Measurements from ENCODE around the gene ZNF710.

ZNF710 gene

DNA sequence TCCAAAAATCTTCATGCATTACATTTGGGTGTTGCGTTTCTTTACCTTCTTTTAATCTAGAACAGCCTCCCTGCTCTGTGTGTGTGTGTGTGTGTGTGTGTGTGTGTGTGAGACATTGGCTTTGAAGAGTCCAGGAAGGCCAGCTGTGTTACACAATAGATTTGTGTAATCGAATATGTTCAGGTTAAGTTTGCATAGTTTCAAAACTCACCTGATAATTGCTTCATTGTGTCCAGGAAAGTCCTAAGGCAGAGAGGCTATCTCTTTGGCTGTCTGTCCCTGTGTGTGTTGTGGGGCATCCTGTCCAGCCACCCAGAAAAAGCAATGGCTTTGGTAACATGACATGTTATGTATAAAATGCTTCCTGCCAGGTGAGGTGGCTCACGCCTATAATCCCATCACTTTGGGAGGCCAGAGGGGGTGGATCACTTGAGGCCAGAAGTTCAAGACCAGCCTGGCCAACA is 37.5 kb downstream of the ZNF710 start:
- DNase-seq (ENCODE audit: low spot score), result no peak

DNA sequence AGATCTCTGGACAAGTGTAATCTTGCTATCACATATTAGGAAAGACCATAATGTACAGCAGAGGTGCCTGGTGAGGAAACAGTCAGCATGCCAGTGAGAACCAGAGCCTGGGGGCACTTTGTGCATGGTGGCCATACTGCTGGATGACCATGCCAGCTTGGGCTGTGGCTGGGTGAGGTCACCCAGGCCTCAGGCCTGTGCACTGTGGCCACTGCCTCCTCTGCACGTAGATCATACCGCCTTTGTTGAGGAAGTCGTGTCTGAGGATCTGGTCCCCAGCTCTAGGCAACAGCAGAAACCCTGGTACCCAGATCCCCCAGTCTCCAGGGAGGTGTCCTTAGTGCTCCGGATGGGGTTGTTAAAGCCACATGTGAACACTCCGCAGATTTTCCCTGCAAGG is 38.9 kb downstream of the ZNF710 start:
- DNase-seq (ENCODE audit: low spot score), result no peak

DNA sequence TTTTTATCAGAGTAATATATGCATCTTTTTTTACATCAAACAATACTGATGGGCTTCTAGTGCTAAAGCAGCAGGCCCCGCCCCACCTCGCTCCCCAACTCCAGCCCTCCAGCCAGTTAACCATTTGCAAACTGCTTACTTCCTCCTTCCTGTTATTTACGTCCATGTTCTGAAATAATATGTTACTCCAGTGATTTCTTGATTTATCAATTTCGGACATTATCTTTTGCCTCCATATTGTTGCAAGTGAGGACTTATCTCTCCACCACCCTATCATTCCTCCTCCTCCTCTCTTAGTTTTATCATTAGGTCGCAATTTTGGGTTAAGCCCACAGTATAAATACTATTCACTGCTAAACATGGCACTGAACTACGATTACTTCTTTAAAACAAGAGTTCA is 39.5 kb downstream of the ZNF710 start:
- no peak for DNase-seq (ENCODE audit: low spot score)

DNA sequence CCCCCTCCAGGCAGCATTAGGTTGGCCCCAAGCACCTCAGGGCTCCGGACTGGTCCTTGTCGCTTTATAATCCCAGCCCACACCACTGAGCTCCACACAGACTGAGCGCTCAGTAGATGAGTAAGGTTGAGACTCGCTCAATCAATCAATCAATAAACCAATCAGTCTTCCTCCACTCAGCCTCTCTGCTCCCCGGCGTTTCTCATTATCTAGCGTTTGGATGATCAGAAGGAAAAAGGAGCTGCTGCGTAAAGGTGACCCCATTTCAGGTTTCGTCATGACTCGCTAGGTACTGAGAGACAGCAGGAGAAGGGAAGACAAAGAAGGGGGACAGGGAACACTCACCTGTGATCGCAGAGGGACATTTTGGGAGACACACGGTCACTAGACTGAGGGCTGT is 41.2 kb downstream of the ZNF710 start:
- DNase-seq (ENCODE audit: low spot score), result no peak

DNA sequence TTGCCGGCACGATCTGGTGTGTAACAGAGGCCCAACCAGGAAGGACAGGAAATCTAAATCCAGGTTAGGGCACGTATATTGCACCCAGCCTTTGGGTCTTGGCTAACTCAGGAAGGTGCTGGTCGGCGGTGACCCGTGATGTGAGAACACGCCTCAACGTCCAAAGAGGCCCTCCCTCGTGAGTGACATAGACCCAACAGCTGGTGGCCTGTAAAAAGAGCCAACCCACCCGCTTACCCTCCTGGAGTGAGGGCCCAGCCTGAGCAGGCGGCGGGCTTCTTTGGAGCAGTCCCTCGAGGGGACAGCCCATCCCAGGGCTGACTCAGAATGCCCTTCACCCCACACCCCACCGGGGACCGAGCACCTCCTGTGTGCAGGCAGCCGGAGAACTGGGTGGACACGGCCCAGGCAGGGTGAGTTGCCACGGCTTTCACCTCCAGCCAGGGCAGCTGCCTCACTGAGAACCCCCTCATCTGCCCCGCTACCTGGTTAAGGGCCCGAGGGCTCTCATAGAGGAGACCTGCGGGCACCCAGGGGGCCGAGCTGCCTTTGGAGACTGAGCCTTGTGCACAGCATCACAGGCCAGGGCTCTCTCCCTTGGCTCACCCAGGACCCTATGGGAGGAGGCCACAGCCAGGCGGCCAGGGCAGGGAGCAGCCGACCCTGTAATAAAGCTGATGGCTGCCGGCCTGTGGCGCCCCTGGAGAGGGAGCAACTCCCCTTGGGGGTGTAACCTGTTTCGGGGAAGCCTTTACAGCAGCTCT is 41.8 kb downstream of the ZNF710 start:
- DNase-seq (ENCODE audit: low spot score), result no peak

DNA sequence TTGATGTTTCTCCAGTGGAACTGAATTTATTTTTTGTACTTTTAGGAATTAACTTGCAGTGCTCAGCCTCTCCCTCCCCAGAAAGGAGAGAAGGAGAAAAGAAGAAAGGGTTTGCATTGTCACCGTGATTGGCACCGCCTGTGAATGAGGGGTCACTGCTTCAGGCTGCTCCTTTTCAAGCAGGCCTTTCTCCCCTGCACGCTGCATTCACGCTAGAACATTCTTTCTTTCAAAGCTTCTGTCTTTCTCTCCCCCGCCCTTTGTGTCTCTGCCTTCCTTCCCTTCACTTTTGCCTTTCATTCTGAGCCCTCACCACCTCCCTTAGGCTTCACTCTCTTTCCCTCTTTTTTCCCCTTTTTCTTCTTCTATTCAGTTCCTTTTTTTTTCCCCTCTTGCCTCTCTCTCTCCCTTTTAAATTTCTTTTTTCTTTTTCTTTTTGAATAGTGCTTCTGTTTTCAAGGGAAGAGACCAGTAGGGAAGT is 42.4 kb downstream of the ZNF710 start:
- DNase-seq (ENCODE audit: low spot score), result no peak

DNA sequence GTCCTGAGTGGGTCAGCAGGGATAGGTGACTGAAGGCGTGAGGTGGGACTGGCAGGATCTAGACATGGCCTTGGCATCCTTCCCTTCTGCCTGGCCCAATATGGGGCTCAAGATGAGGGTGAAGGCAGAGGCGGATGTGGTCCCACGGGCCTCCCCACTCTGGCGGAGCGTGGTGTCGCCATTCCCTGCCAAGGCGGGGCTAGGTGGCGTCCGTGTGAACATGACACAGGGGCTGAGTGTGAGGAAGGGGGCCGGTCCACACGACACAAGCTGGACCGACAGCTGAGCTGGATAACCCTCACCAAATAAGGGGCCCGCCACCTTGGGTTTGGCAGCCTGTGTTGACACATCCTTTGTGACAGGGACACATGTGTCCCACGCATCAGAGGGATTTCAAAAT is 43.1 kb downstream of the ZNF710 start:
- no peak for DNase-seq (ENCODE audit: low spot score)

DNA sequence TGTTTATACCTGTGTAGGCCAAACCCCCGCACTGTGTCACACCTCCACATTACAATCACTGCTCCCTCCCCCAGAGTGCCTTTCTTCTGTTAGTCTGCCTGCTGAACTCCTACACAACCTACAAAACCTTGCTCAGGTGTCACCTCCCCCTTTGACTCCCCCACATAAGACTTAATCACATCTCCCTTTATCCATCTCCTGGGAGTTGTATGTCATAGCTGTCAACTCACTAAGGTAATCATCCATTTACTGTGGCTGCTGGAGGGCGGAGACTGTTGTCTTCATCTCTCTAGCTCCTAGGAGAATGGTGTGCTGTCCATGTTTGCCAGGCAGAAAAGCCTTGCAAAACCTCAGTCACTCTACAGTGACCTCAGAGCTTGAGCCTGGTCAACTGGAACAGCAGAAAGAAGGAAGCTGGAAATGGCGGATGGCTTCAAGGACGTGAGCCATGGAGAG is 43.8 kb downstream of the ZNF710 start:
- DNase-seq (ENCODE audit: low spot score), result no peak

DNA sequence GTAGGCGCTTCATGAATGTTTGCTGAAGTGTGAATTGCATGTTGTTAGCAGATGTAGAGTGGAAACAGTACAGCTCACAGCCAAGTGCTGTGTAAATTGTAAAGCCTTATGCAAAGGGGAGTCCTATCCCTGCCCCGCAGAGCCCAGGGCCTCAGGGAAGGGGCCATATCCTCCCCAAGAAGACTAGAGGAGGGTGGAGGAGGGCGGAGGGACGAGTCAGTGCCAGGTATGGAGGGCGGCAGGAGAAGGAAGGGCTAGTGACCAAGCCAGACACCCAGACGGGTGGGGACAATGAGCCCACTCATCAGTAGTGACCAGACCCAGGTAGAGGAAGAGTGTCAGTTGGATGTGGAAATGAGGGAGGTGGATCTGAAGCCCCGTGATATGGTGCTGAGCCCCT is 45.2 kb downstream of the ZNF710 start:
- DNase-seq (ENCODE audit: low spot score), result no peak

DNA sequence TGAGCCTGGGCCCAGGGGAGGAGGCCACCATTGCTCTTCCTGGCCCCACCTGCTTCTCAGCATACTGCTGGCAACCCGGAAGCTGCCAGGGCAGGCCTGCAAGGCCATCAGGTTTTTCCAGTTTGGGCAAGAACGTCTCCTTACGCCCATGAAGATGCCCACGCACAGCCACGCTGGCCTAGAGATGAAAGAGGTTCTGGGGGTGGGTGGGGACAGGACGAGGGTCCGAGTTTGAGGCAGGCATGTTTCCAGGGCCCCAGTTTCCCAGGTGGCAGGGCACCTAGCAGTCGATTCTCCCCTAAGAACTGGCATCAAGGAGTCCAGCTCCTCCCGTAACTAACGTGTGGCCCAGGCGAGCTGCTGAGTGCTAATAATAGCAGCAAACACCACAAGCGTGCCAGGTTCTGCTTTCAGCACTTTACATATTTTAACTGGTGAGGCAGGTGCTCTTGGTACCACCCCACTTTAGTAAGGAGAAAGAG is 45.8 kb downstream of the ZNF710 start:
- DNase-seq (ENCODE audit: low spot score), result no peak

DNA sequence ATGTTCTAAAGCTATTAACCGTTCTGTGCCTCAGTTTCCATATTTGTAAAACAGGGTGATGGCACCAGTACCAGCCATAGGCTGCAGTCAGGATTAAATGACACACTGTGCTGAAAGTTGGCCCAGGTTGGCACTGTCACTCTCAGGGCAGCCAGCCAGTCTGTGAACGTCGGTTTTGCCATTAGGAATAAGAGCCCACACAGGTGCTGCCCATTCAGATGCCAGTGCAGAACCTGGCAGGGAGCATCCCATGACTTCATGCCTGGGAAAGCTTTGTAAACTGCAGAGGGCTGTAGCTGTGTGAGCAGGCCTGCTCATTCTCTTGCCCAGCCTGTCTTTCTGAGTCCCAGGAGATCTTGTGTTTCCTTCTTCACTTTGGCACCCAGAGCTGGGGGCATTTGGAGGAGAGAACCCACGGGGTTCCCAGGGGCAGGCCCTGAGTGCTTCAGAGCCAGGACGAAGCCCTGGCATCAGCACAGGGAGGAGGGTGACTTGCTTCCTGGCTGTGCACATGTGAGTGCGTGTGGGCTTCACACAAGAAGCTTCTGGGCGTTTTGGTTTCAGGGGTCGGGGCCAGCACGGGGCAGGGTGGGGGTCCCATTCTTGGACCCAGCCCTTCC is 46.9 kb downstream of the ZNF710 start:
- DNase-seq (ENCODE audit: low spot score), result no peak

DNA sequence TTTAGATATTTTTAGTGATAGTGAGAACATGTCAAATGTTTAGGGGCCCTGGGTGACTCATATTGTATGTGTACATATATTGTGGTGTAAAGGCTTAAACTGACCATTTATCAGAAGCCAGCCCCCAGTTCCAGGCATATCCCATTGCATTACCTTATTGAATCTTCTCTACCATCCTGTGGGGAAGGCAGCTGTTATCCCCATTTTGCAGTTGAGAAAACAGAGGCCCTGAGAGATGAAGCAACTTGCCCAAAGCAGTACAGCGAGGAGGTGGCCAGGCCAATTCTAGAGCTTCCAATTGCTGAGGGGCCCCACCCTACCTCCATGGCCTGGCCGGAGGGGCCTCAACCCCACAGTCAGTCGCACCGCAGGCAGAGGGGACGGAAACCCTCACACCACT is 47.9 kb downstream of the ZNF710 start:
- DNase-seq (ENCODE audit: low spot score), result no peak

DNA sequence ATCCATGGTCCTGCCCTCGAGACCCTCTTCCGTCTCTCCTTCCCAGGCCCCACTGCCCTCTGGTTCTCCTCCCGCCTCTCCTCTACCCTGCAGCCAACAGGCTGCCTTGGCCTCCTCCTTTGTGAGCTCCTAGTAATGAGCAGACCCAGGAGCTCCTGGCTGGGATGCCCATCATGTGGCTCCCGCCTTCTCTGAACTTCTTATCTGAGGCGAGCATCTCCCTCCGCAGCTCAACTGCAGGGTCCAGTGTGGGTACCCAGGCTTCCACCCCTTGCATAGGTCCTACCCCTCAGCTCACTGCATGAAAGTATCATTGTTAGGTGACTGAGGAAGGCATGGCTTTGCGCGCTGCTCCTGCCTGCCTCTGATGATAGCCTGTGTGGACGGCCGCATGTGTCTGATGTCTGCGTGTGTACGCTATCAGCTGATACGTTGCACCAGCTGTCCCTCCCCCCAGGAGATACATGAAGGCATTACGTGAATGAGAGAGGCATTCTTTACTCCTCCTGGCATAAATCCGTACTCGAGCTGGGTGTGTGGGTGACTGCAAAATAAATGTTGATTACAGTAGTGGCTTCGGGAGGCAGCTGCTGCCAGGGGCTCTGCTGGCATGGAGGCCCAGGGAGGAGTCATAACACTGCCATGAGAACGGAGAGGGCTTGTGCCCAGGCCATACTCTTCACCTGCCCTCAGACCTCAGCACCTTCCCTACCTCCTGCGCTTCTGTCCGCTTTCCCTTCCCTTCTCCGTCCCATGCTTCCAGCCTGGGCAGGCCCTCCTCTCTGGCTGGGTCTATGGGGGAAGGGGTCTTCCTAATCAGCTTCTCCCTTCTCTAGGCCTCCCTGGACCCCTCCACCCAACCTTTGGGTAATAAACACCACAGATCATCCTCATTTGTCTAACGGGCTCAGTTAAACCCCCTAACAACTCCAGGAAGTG is 48.8 kb downstream of the ZNF710 start:
- DNase-seq (ENCODE audit: low spot score), result no peak

DNA sequence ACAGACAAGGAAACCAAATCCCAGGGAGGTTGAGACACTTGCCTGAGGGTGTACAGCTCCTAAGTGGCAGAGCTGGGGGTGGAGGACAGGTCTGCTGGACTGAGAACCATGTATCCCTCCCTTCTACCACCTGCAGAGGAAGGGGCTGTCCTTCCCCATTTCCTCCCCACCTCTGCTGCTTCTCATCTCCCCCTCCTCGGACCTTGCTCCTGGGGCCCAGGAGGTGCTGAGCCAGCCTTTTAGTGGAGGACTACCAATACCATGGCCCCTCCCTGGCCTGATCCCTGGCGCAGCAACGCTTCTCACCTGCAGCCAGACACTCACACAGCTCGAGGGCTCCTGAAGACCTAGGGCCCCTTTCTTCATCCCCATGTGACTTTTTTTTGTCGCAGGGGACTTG is 50.8 kb downstream of the ZNF710 start:
- DNase-seq (ENCODE audit: low spot score), result no peak

DNA sequence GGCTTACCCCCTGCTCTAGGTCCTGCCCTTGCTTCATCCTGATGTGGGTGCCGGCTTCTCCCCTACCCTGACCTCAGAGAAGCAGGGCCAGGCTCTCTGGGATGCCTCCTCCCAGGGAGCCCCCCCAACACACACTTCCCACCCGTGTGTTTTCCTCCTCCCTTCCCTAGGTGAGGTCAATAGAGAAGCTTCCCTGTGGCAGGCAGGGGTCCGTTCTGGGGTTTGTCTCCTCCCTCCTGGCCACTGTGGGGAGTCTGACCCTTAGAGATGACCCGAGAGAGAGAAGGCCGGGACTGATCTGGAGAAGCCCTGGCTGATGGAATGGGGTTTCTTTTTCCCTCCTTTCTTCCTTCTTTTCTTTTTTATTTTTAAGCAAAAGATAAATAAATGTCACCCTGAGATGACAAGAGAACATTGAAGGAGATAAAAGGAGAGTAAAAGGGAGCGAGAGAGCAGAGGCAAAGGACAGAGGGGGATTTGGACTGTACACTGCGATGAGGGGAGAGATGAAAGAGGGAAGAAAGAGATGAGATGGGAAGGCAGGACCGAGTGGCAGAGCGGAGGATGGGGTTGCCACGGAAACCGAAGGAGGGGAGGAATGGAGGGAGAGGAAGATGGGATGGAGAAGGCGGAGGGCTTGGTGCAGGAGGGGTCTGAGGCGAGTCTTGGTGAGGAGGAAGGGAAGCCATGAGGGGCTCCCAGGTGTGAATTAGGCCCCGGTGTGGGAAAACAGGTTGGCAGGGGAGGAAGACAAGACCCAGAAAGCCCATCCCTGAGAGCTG is 52.8 kb downstream of the ZNF710 start:
- DNase-seq (ENCODE audit: low spot score), result no peak

DNA sequence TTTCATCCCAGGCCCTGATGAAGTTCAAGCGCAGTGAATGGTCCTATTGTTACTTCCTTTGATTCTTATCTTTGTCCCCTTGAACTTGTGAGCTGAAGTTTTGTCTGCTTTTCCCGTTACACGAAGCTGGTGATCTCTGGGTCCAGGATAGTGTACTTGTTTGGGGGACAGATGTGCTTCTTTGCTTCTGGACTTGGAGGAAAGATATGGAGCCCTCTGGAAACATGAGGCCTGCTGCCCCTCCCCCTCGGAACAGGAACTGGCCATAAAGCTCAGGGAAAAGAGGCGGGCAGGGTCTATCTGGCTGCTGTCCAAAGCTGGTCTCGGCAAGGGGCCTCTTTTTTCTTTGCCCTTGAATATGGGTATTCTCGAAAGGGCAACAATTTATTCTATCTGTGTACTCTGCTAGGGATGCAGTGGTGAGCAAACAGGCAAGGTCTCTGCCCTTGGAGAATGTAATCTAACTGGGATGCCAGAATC is 53.5 kb downstream of the ZNF710 start:
- DNase-seq (ENCODE audit: low spot score), result no peak

DNA sequence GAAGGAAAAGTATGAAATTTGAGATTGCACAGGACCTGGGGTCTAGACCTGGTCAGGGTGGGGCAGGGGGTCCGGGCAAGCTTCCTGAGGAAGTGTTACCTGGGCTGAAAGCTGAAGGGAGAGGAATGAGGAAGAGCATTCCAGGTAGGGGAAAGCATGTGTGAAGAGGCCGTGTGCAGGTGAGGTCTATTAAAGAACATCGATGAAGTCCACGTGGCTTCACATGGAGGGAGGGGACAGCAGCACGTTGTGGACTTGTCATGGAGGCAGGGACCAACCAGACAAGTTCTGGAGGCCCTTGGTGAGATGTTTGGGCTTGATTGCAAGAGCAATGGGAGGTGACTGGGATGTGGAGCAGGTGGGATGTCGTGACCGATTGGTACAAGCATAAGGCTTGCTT is 54.1 kb downstream of the ZNF710 start:
- no peak for DNase-seq (ENCODE audit: low spot score)

DNA sequence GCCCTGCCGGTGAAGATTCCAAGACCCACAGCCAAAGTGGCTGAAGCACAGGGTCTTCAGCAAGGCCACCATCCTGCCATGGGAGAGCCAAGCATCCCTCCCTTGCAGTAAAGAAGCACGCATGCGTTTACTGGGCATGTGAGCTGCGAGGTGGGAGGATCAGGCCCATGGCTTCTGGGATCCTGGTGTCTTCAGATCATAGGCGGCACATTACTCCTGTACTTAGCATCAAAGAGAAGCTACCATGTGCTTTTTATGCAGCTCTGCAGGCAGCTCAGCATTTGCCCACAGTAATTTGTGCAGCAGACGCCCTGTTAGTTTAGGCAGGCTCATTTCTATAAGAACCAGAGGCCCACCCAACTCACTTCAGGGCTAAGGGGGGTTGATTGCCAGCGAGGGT is 55.4 kb downstream of the ZNF710 start:
- no peak for DNase-seq (ENCODE audit: low spot score)

DNA sequence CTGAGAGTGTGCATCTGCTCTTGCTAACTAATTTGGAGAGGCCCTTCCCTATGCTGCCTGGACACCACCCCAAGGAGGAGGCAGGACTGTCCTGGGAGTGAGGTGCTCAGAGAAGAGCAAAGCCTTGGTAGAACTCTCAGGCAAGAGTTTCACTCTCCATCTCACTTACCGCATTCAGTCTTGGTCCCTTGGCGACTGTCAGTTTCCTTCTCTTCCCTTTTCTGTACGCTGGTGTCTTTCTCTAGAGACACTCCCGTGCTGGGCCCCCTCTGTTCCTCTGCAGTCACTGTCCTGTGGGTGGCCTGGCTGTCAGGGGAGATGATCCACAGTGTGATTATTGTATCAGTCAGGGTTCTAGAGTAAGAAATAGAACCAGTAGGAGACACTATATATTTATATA is 57.2 kb downstream of the ZNF710 start:
- no peak for DNase-seq (ENCODE audit: low spot score)

DNA sequence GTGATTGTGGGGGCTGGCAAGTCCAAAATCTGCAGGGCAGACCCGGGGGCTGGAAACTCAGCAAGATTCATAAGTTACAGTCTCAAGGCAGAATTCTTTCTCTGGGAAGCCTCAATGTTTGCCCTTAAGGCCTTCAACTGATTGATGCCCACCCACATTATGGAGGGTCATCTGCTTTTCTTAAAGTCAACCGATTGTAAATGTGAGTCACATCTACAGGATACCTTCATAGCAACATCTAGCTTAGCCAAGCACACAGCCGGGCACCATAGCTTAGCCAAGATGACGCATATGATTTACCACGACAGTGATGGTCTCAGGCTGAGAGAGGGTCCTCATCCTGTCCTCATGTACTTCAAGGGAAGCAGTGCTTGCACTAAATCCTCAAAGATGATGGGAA is 57.7 kb downstream of the ZNF710 start:
- DNase-seq (ENCODE audit: low spot score), result no peak

DNA sequence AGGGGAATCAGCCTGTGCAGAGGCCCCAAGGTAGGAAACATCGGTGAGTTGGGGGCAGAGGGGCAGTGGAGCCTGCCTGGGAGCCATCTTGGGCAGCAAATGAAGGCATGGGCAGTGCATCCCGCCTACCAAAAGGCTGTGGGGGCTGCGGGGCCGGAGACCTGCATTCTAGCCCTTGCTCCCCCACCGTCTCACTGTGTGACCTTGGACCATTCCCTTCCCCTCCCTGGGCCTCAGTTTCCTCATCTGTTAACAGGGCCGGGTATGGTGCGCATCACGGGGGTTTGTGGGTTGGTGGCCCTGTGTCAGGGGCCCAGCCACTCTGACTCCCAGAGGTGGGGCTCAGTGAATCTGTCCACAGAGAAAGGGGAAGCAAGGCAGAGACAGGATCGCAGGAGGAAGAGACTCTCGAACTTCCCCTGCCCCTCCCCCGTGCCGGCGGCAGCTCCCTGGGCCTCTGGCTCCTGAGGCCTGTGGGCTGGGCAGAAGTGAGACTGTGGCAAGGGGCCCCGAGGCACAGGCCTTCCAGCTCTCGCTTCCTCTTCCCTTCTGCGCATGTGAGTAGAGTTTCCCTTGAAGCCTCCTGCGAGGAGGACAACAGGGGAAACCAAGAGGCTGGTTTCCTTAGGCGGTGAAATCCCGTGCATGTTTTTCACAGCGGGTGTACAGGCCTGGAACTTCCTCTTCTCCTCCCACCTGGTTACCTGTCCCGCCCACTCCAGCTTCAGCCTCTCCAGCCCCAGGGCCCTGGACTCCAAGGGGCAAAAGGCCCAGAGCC is 58.3 kb downstream of the ZNF710 start:
- DNase-seq (ENCODE audit: low spot score), result no peak

All from AG08395 (cell line).